Kidney (tissue), 14 donors: ENCODE data around the gene PGPEP1. TPM values are rescaled to one million over a fixed set of nuclear protein-coding genes. Genes with fewer than 3 reads are reported as not detected.

Experiments used
- DNase-seq, 5 donors: peaks; one replicate each; pipeline ENCODE4 v3.0.0-alpha.2; 2013 to 2020
- FAIRE-seq: peaks from 2 replicates; lab custom pipeline; 2012; peaks lifted over from hg19 to GRCh38; lab: Jason Lieb, UNC
- H3K27ac ChIP-seq, 2 donors: one replicate each; pipeline ENCODE4 v1.7.0; 2013; ENCODE audit warnings: low read depth in 2 of 2, low read length in 2 of 2, inconsistent platforms in 1 of 2
- H3K27me3 ChIP-seq: one replicate; pipeline ENCODE4 v1.7.1; 2013; ENCODE audit warnings: low read length, inconsistent platforms; ENCODE audit not compliant: control insufficient read depth, insufficient read depth
- H3K36me3 ChIP-seq, 3 donors: one replicate each; pipeline versions ENCODE4 v1.7.0 to v1.7.1; 2013; ENCODE audit warnings: low read length in 3 of 3, control low read depth in 1 of 3, inconsistent platforms in 1 of 3; ENCODE audit not compliant: insufficient read depth in 3 of 3, control insufficient read depth in 2 of 3
- H3K4me1 ChIP-seq, 3 donors: one replicate each; pipeline versions ENCODE4 v1.7.0 to v1.7.1; 2013; ENCODE audit warnings: low read length in 3 of 3, inconsistent platforms in 1 of 3, low read depth in 1 of 3; ENCODE audit not compliant: control insufficient read depth in 2 of 3, insufficient read depth in 2 of 3
- H3K4me3 ChIP-seq, 3 donors: one replicate each; pipeline versions ENCODE4 v1.7.0 to v1.8.1; 2013; ENCODE audit warnings: low read length in 3 of 3, control low read depth in 1 of 3, inconsistent platforms in 1 of 3
- H3K9ac ChIP-seq, 3 donors: one replicate each; pipeline versions ENCODE4 v1.7.0 to v1.7.1; 2013; ENCODE audit warnings: low read length in 3 of 3, control low read depth in 1 of 3, inconsistent platforms in 1 of 3
- H3K9me3 ChIP-seq, 3 donors: one replicate each; pipeline versions ENCODE4 v1.7.0 to v1.7.1; 2013; ENCODE audit warnings: low read length in 3 of 3, control low read depth in 1 of 3, inconsistent platforms in 1 of 3; ENCODE audit not compliant: control insufficient read depth in 2 of 3, insufficient read depth in 1 of 3
- CTCF ChIP-seq: IDR thresholded peaks from 3 replicates; pipeline ENCODE4 v1.5.1; 2012; ENCODE audit warnings: mild to moderate bottlenecking, moderate library complexity, borderline replicate concordance; ENCODE audit not compliant: insufficient read depth; ENCODE audit errors: extremely low read depth
- intact Hi-C: fragments of 100-400 bp; cut with DNase I; formaldehyde crosslinking; loops from one replicate; pipeline ENCODE4 v1.11.1; 2022
- polyA plus RNA-seq: library from polyadenylated mRNA; stranded (reverse); fragments of 350-450 nt; fragmentation: Illumina TruSeq; extraction: RNeasy Lipid Tissue Mini Kit (QIAGEN cat#74804); gene quantifications from one replicate; pipeline ENCODE4 v1.2.3, GENCODE V29; 2014; ENCODE audit warnings: low read depth, low replicate concordance; ENCODE audit not compliant: insufficient read depth
- total RNA-seq: library from RNA; stranded (reverse); fragmentation: NEBNext Ultra II Directional; extraction: Animal tissue kit (Norgen Biotek cat#: 25700); gene quantifications from one replicate; pipeline ENCODE4 v1.2.1, GENCODE V29; 2021
- donor health status: control.
- donor health status: control.
- donor health status: control.
- donor health status: control.
- donor health status: control.
- donor health status: DM: yes; HTN: yes; CAD: no.
- donor health status: Normal renal cell carcinoma (clear cell type).

PGPEP1 gene
- total and polyA plus RNA-seq, 2 donors from 2014 or later = 54.5 to 76.1 TPM

DNA sequence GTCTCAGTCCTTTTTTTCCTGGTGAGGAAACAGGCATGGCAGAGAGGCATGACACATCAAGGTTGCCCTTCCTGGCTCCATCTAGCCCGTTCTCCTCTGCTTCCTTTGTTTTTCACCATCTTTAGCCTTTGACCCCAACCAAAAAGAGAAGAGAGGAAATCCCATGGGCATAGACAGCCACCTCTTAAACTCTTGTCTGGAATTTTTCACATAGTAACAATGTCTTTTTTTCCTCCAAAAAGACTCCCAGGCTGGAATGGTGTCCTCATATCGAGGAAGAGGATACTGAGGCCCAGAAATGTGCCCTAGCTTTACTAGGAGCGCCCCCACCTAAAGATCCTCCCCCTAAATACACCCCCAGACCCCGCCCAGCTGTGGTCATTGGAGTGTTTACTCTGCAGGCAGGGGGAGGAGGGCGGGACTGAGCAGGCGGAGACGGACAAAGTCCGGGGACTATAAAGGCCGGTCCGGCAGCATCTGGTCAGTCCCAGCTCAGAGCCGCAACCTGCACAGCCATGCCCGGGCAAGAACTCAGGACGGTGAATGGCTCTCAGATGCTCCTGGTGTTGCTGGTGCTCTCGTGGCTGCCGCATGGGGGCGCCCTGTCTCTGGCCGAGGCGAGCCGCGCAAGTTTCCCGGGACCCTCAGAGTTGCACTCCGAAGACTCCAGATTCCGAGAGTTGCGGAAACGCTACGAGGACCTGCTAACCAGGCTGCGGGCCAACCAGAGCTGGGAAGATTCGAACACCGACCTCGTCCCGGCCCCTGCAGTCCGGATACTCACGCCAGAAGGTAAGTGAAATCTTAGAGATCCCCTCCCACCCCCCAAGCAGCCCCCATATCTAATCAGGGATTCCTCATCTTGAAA is 45.5 kb downstream of the PGPEP1 start, which contains the start of gene GDF15:
TSS of gene GDF15 (plus strand) at position 484 of the 868 bp plus-strand sequence. CDS start at position 516, 32 bp downstream.
- DNase-seq = peak in 4 of 5 donors; percentile 63 to 97 (median 80)
- Histone ChIP-seq H3K9me3 (no peaks in the 10 kb centered on the region), H3K27me3 (no peaks in the 10 kb centered on the region), H3K4me1 (peaks cover 0 to 16% (median 11%) of the 10 kb centered on the region in 3 donors), H3K36me3 (peaks cover 0 to 3% (median 2%) of the 10 kb centered on the region in 3 donors), H3K9ac (peak within 1 kb of the TSS in 2 of 3 donors; percentile 45 to 92), H3K27ac (peak within 1 kb of the TSS; percentile 95 to 98), H3K4me3 (peak within 1 kb of the TSS in 2 of 3 donors; percentile 76 to 83)
- TF ChIP-seq CTCF = peak; percentile 71
- no peak for FAIRE-seq
- intact Hi-C loops = no loop called here

- H3K36me3 ChIP-seq = peaks cover 0 to 3% (median 2%) of the 10 kb centered on the region in 3 donors
- H3K9me3 ChIP-seq = no peaks in the 10 kb centered on the region
- peak overlapping the region in 2 of 3 donors; percentile 45 to 92 for H3K9ac ChIP-seq
- H3K27me3 ChIP-seq = no peaks in the 10 kb centered on the region
- peak in 1 of 5 donors; percentile 78 for DNase-seq
- H3K4me3 ChIP-seq = peak overlapping the region in 2 of 3 donors; percentile 76 to 83
- peak overlapping the region; percentile 95 to 98 for H3K27ac ChIP-seq
- no peak for FAIRE-seq
- intact Hi-C loops = no loop called here
- H3K4me1 ChIP-seq = peaks cover 0 to 16% (median 11%) of the 10 kb centered on the region in 3 donors
- no peak for TF ChIP-seq CTCF
These were observed 46.3 kb downstream of the PGPEP1 start for GRCh38 chr19:18386543-18387271.

DNA sequence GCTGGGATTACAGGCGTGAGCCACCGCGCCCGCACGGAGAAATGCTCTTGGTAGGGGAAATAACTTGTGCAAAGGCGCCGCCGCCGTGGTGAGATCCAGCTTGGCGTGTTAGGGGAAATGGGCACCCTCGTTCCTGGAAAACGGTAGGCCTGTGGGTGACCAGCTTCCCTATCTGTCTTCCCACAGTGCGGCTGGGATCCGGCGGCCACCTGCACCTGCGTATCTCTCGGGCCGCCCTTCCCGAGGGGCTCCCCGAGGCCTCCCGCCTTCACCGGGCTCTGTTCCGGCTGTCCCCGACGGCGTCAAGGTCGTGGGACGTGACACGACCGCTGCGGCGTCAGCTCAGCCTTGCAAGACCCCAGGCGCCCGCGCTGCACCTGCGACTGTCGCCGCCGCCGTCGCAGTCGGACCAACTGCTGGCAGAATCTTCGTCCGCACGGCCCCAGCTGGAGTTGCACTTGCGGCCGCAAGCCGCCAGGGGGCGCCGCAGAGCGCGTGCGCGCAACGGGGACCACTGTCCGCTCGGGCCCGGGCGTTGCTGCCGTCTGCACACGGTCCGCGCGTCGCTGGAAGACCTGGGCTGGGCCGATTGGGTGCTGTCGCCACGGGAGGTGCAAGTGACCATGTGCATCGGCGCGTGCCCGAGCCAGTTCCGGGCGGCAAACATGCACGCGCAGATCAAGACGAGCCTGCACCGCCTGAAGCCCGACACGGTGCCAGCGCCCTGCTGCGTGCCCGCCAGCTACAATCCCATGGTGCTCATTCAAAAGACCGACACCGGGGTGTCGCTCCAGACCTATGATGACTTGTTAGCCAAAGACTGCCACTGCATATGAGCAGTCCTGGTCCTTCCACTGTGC is 47.9 kb downstream of the PGPEP1 start:
- FAIRE-seq = no peak
- H3K27ac ChIP-seq = peak overlapping the region; percentile 95 to 98

More for the DNA sequence above, 47.9 kb downstream of the PGPEP1 start:
- peak; percentile 99 for TF ChIP-seq CTCF
- DNase-seq = peak; percentile 91 to 96 (median 94)
- Histone ChIP-seq H3K9ac (peak overlapping the region in 2 of 3 donors; percentile 63 to 67), H3K36me3 (peaks cover 0 to 3% (median 2%) of the 10 kb centered on the region in 3 donors), H3K4me1 (peaks cover 0 to 16% (median 6%) of the 10 kb centered on the region in 3 donors), H3K9me3 (no peaks in the 10 kb centered on the region), H3K4me3 (peak overlapping the region; percentile 20 to 83 (median 76)), H3K27me3 (no peaks in the 10 kb centered on the region)
- intact Hi-C loops = no loop called here
